Neural cell (in vitro differentiated cells): ENCODE data around the gene CCDC81. TPM values are rescaled to one million over a fixed set of nuclear protein-coding genes. Genes with fewer than 3 reads are reported as not detected.

ENCODE experiments used
- H2AFZ ChIP-seq: fragments of 200-600, 300-800 bp; sonication (generic), shearing (Covaris generic); 2 replicates; pipeline ENCODE4 v1.6.0; 2014; ENCODE audit warnings: low read depth, mild to moderate bottlenecking, antibody characterized with exemption, low read length, moderate library complexity
- H3F3A ChIP-seq: fragments of 200-600 bp; shearing (Covaris generic); 2 replicates; pipeline ENCODE4 v1.6.1; 2016; ENCODE audit warnings: mild to moderate bottlenecking, moderate library complexity, mixed read lengths, antibody characterized with exemption, low read length; ENCODE audit not compliant: insufficient read depth, poor library complexity, severe bottlenecking
- H3K27ac ChIP-seq: fragments of 200-600, 300-800 bp; sonication (generic), shearing (Covaris generic); 2 replicates; pipeline ENCODE4 v1.5.1; 2014; ENCODE audit warnings: mild to moderate bottlenecking, low read length, moderate library complexity
- H3K27me3 ChIP-seq: fragments of 300-800, 200-600 bp; sonication (generic), shearing (Covaris generic); 2 replicates; pipeline ENCODE4 v1.6.0; 2014; ENCODE audit warnings: mild to moderate bottlenecking, low read depth, low read length, moderate library complexity; ENCODE audit not compliant: insufficient read depth
- H3K36me3 ChIP-seq: fragments of 300-800, 200-600 bp; sonication (generic), shearing (Covaris generic); 2 replicates; pipeline ENCODE4 v1.5.1; 2014; ENCODE audit warnings: mild to moderate bottlenecking, antibody characterized with exemption, low read length, moderate library complexity; ENCODE audit not compliant: insufficient read depth
- H3K4me2 ChIP-seq: fragments of 300-800, 200-600 bp; sonication (generic), shearing (Covaris generic); 2 replicates; pipeline ENCODE4 v1.6.0; 2014; ENCODE audit warnings: mild to moderate bottlenecking, low read length
- H3K4me3 ChIP-seq: fragments of 300-800, 200-600 bp; sonication (generic), shearing (Covaris generic); 2 replicates; pipeline ENCODE4 v1.5.1; 2014; ENCODE audit warnings: mild to moderate bottlenecking, low read length, moderate library complexity
- H3K79me2 ChIP-seq: fragments of 200-600 bp; shearing (Covaris generic); replicated peaks from 2 replicates; pipeline ENCODE4 v1.6.0; 2014; ENCODE audit warnings: mild to moderate bottlenecking, low read length, moderate library complexity; ENCODE audit not compliant: insufficient read depth
- H3K9ac ChIP-seq: fragments of 300-800, 200-600 bp; sonication (generic), shearing (Covaris generic); 2 replicates; pipeline ENCODE4 v1.6.1; 2016; ENCODE audit warnings: mild to moderate bottlenecking, low read length, mixed read lengths
- H3K9me2 ChIP-seq: fragments of 200-600 bp; shearing (Covaris generic); 2 replicates; pipeline ENCODE4 v1.6.1; 2016; ENCODE audit warnings: mild to moderate bottlenecking, low read length, mixed read lengths; ENCODE audit not compliant: insufficient read depth
- H3K9me3 ChIP-seq: fragments of 200-600, 300-800 bp; sonication (generic), shearing (Covaris generic); 2 replicates; pipeline ENCODE4 v1.6.1; 2016; ENCODE audit warnings: mild to moderate bottlenecking, mixed run types, low read length, moderate library complexity, mixed read lengths
- H4K20me1 ChIP-seq: fragments of 200-600 bp; shearing (Covaris generic); 2 replicates; pipeline ENCODE4 v1.6.1; 2016; ENCODE audit warnings: mild to moderate bottlenecking, mixed run types; ENCODE audit not compliant: insufficient read depth
- CTCF ChIP-seq: fragments of 450-650 bp; IDR thresholded peaks from 2 replicates; pipeline ENCODE4 v1.5.1; 2014; ENCODE audit warnings: antibody characterized with exemption, mild to moderate bottlenecking, moderate library complexity; ENCODE audit not compliant: poor library complexity, severe bottlenecking
- EP300 ChIP-seq: fragments of 450-650 bp; conservative IDR thresholded peaks from 2 replicates; pipeline ENCODE4 v1.6.1; 2014; ENCODE audit warnings: antibody characterized with exemption, mild to moderate bottlenecking, moderate library complexity; ENCODE audit not compliant: poor library complexity, severe bottlenecking
- EZH2 ChIP-seq: fragments of 200-600, 300-800 bp; shearing (Covaris generic), sonication (generic); IDR thresholded peaks from 2 replicates; pipeline ENCODE4 v1.6.1; 2014; ENCODE audit warnings: antibody characterized with exemption, low read length, borderline replicate concordance, mild to moderate bottlenecking; ENCODE audit not compliant: insufficient read depth, poor library complexity, severe bottlenecking
- MXI1 ChIP-seq: fragments of 450-650 bp; conservative IDR thresholded peaks from 2 replicates; pipeline ENCODE4 v1.6.1; 2014; ENCODE audit warnings: antibody characterized with exemption, mild to moderate bottlenecking; ENCODE audit not compliant: poor library complexity, severe bottlenecking
- POLR2AphosphoS5 ChIP-seq: IDR thresholded peaks from 2 replicates; pipeline ENCODE4 v1.6.1; 2012
- RAD21 ChIP-seq: fragments of 450-650 bp; conservative IDR thresholded peaks from 2 replicates; pipeline ENCODE4 v1.6.1; 2014; ENCODE audit warnings: antibody characterized with exemption, mild to moderate bottlenecking, moderate library complexity
- REST ChIP-seq: IDR thresholded peaks from 2 replicates; pipeline ENCODE4 v1.6.1; 2012; ENCODE audit warnings: borderline replicate concordance
- SMC3 ChIP-seq: fragments of 450-650 bp; conservative IDR thresholded peaks from 2 replicates; pipeline ENCODE4 v1.6.1; 2014; ENCODE audit warnings: antibody characterized with exemption, mild to moderate bottlenecking, moderate library complexity; ENCODE audit not compliant: poor library complexity
- TAF1 ChIP-seq: IDR thresholded peaks from 2 replicates; pipeline ENCODE4 v1.6.1; 2012; ENCODE audit warnings: low read depth
- polyA plus RNA-seq: library from polyadenylated mRNA; depleted of rRNA; stranded (reverse); fragments of >200 nt; gene quantifications from 2 replicates; pipeline ENCODE4 v1.2.3, GENCODE V29; 2014

CCDC81 gene
- polyA plus RNA-seq, 1 donor from 2014 or later = 2.5 TPM

GRCh38 chr11:86447763-86448480 lies 73.2 kb downstream of the CCDC81 start:
- no peak overlapping the region for H3K27ac ChIP-seq
- no peaks in the 10 kb centered on the region for H3K36me3 ChIP-seq
- TF ChIP-seq POLR2AphosphoS5 = no peak
- no peak for TF ChIP-seq TAF1
- no peak for TF ChIP-seq EZH2
- TF ChIP-seq SMC3 = no peak
- no peak for TF ChIP-seq EP300
- TF ChIP-seq REST = no peak
- TF ChIP-seq RAD21 = no peak
- TF ChIP-seq CTCF = no peak
- TF ChIP-seq MXI1 = no peak
- H3K9me2 ChIP-seq = no peaks in the 10 kb centered on the region
- H3K9me3 ChIP-seq = no peaks in the 10 kb centered on the region
- no peak overlapping the region for H2AFZ ChIP-seq
- no peaks in the 10 kb centered on the region for H3K79me2 ChIP-seq
- H4K20me1 ChIP-seq = no peaks in the 10 kb centered on the region
- H3K9ac ChIP-seq = no peak overlapping the region
- no peaks in the 10 kb centered on the region for H3K27me3 ChIP-seq
- H3K4me3 ChIP-seq = no peak overlapping the region
- H3K4me2 ChIP-seq = no peak overlapping the region
- no peaks in the 10 kb centered on the region for H3F3A ChIP-seq

- Histone ChIP-seq H3K4me3 (no peak overlapping the region), H3K9ac (no peak overlapping the region), H3K27me3 (no peaks in the 10 kb centered on the region), H3K36me3 (no peaks in the 10 kb centered on the region), H3K27ac (no peak overlapping the region), H3K79me2 (no peaks in the 10 kb centered on the region), H3K9me3 (no peaks in the 10 kb centered on the region), H3K4me2 (no peak overlapping the region), H4K20me1 (no peaks in the 10 kb centered on the region), H3K9me2 (no peaks in the 10 kb centered on the region), H2AFZ (no peak overlapping the region), H3F3A (no peaks in the 10 kb centered on the region)
- TF ChIP-seq TAF1 (no peak), REST (no peak), POLR2AphosphoS5 (no peak), EP300 (no peak), CTCF (no peak), RAD21 (no peak), EZH2 (no peak)
These were observed 75.4 kb downstream of the CCDC81 start for GRCh38 chr11:86449993-86450629.
